ENCODE data around the gene FRMPD4. TPM values are rescaled to one million over a fixed set of nuclear protein-coding genes. Genes with fewer than 3 reads are reported as not detected.

FRMPD4 gene
- total and polyA plus RNA-seq, 3 experiments from 2014 or later = not detected

GRCh38 chrX:12419591-12419990, 281.3 kb downstream of the FRMPD4 start:
- H3K4me3 ChIP-seq (ENCODE audit: low read length) = no peak overlapping the region
- H3K27ac ChIP-seq (ENCODE audit: low read depth, low read length) = no peak overlapping the region
- Mint-ChIP-seq H3K4me1 (no peaks in the 10 kb centered on the region), H3K36me3 (no peaks in the 10 kb centered on the region), H3K27me3 (peaks cover 0 to 5% of the 10 kb centered on the region in 2 donors), H3K9me3 (no peaks in the 10 kb centered on the region), H3K4me3 (no peak overlapping the region), H3K27ac (no peak overlapping the region)
- no peaks in the 10 kb centered on the region for H3K36me3 ChIP-seq (ENCODE audit: insufficient read depth, low read length)
- DNase-seq = no peak
- ChIA-PET POLR2A (no interaction called here), CTCF (no interaction called here)
- no peaks in the 10 kb centered on the region for H3K27me3 ChIP-seq (ENCODE audit: insufficient read depth, low read length, poor library complexity, severe bottlenecking)
- H3K9me3 ChIP-seq (ENCODE audit: low read length) = no peaks in the 10 kb centered on the region
- H3K4me1 ChIP-seq (ENCODE audit: insufficient read depth, low read length) = no peaks in the 10 kb centered on the region

- H3K4me3 ChIP-seq (ENCODE audit: low read length) = no peak overlapping the region
- no peaks in the 10 kb centered on the region for H3K27me3 ChIP-seq (ENCODE audit: insufficient read depth, low read length, poor library complexity, severe bottlenecking)
- POLR2A ChIA-PET = no interaction called here
- Mint-ChIP-seq H3K36me3 (no peaks in the 10 kb centered on the region), H3K27ac (no peak overlapping the region), H3K4me3 (no peak overlapping the region), H3K27me3 (peaks cover 0 to 5% of the 10 kb centered on the region in 2 donors), H3K4me1 (no peaks in the 10 kb centered on the region), H3K9me3 (peaks cover 0 to 2% (median 0%) of the 10 kb centered on the region in 5 donors)
- H3K4me1 ChIP-seq (ENCODE audit: insufficient read depth, low read length) = no peaks in the 10 kb centered on the region
- H3K36me3 ChIP-seq (ENCODE audit: insufficient read depth, low read length) = no peaks in the 10 kb centered on the region
- no peak for DNase-seq
- no peak overlapping the region for H3K27ac ChIP-seq (ENCODE audit: low read depth, low read length)
- no peaks in the 10 kb centered on the region for H3K9me3 ChIP-seq (ENCODE audit: low read length)
- CTCF ChIA-PET = no interaction called here
Measured at GRCh38 chrX:12421918-12422317, 283.6 kb downstream of the FRMPD4 start.

- Mint-ChIP-seq H3K27me3 (peaks cover 0 to 5% of the 10 kb centered on the region in 2 donors), H3K4me3 (no peak overlapping the region), H3K27ac (no peak overlapping the region), H3K36me3 (no peaks in the 10 kb centered on the region), H3K9me3 (peaks cover 0 to 2% (median 0%) of the 10 kb centered on the region in 5 donors), H3K4me1 (no peaks in the 10 kb centered on the region)
- no peaks in the 10 kb centered on the region for H3K4me1 ChIP-seq (ENCODE audit: insufficient read depth, low read length)
- CTCF ChIA-PET = no interaction called here
- no peaks in the 10 kb centered on the region for H3K27me3 ChIP-seq (ENCODE audit: insufficient read depth, low read length, poor library complexity, severe bottlenecking)
- no peak for DNase-seq
- H3K4me3 ChIP-seq (ENCODE audit: low read length) = no peak overlapping the region
- POLR2A ChIA-PET = no interaction called here
- no peaks in the 10 kb centered on the region for H3K36me3 ChIP-seq (ENCODE audit: insufficient read depth, low read length)
- no peaks in the 10 kb centered on the region for H3K9me3 ChIP-seq (ENCODE audit: low read length)
- H3K27ac ChIP-seq (ENCODE audit: low read depth, low read length) = no peak overlapping the region
Measured at GRCh38 chrX:12423346-12423745, 285.1 kb downstream of the FRMPD4 start.

GRCh38 chrX:12425496-12425895, 287.2 kb downstream of the FRMPD4 start:
- ChIA-PET POLR2A (no interaction called here), CTCF (no interaction called here)
- no peak overlapping the region for H3K27ac Mint-ChIP-seq

GRCh38 chrX:12426420-12426819, 288.1 kb downstream of the FRMPD4 start:
- H3K27ac Mint-ChIP-seq = no peak overlapping the region
- H3K27me3 ChIP-seq (ENCODE audit: insufficient read depth, low read length, poor library complexity, severe bottlenecking) = no peaks in the 10 kb centered on the region
- no peaks in the 10 kb centered on the region for H3K4me1 Mint-ChIP-seq
- CTCF ChIA-PET = no interaction called here
- peaks cover 0 to 2% (median 2%) of the 10 kb centered on the region in 5 donors for H3K9me3 Mint-ChIP-seq
- no peak for DNase-seq
- no peaks in the 10 kb centered on the region for H3K4me1 ChIP-seq (ENCODE audit: insufficient read depth, low read length)
- H3K27me3 Mint-ChIP-seq = peaks cover 0 to 5% of the 10 kb centered on the region in 2 donors
- H3K27ac ChIP-seq (ENCODE audit: low read depth, low read length) = no peak overlapping the region
- POLR2A ChIA-PET = no interaction called here
- H3K9me3 ChIP-seq (ENCODE audit: low read length) = no peaks in the 10 kb centered on the region
- no peak overlapping the region for H3K4me3 Mint-ChIP-seq
- H3K36me3 ChIP-seq (ENCODE audit: insufficient read depth, low read length) = no peaks in the 10 kb centered on the region
- H3K36me3 Mint-ChIP-seq = no peaks in the 10 kb centered on the region
- H3K4me3 ChIP-seq (ENCODE audit: low read length) = no peak overlapping the region

More at GRCh38 chrX:12425496-12425895, 287.2 kb downstream of the FRMPD4 start:
- Mint-ChIP-seq H3K9me3 (peaks cover 0 to 2% (median 2%) of the 10 kb centered on the region in 5 donors), H3K4me1 (no peaks in the 10 kb centered on the region), H3K4me3 (no peak overlapping the region), H3K27me3 (peaks cover 0 to 6% of the 10 kb centered on the region in 2 donors), H3K36me3 (no peaks in the 10 kb centered on the region)
- Histone ChIP-seq H3K36me3 (ENCODE audit: insufficient read depth, low read length) (no peaks in the 10 kb centered on the region), H3K4me1 (ENCODE audit: insufficient read depth, low read length) (no peaks in the 10 kb centered on the region), H3K9me3 (ENCODE audit: low read length) (no peaks in the 10 kb centered on the region), H3K4me3 (ENCODE audit: low read length) (no peak overlapping the region), H3K27ac (ENCODE audit: low read depth, low read length) (no peak overlapping the region), H3K27me3 (ENCODE audit: insufficient read depth, low read length, poor library complexity, severe bottlenecking) (no peaks in the 10 kb centered on the region)
- DNase-seq = no peak

- H3K36me3 Mint-ChIP-seq = no peaks in the 10 kb centered on the region
- ChIA-PET POLR2A (no interaction called here), CTCF (no interaction called here)
- H3K27ac Mint-ChIP-seq = no peak overlapping the region
- no peak overlapping the region for H3K4me3 Mint-ChIP-seq
- no peaks in the 10 kb centered on the region for H3K9me3 ChIP-seq (ENCODE audit: low read length)
- no peaks in the 10 kb centered on the region for H3K4me1 ChIP-seq (ENCODE audit: insufficient read depth, low read length)
- peaks cover 0 to 2% (median 0%) of the 10 kb centered on the region in 5 donors for H3K9me3 Mint-ChIP-seq
- no peak for DNase-seq
- H3K27me3 Mint-ChIP-seq = peaks cover 0 to 3% of the 10 kb centered on the region in 2 donors
- no peaks in the 10 kb centered on the region for H3K36me3 ChIP-seq (ENCODE audit: insufficient read depth, low read length)
- no peaks in the 10 kb centered on the region for H3K4me1 Mint-ChIP-seq
- no peaks in the 10 kb centered on the region for H3K27me3 ChIP-seq (ENCODE audit: insufficient read depth, low read length, poor library complexity, severe bottlenecking)
- no peak overlapping the region for H3K4me3 ChIP-seq (ENCODE audit: low read length)
- H3K27ac ChIP-seq (ENCODE audit: low read depth, low read length) = no peak overlapping the region
Measured at GRCh38 chrX:12434493-12434892, 296.2 kb downstream of the FRMPD4 start.

GRCh38 chrX:12439416-12439815, 301.1 kb downstream of the FRMPD4 start:
- Mint-ChIP-seq H3K27ac (no peak overlapping the region), H3K9me3 (peaks cover 0 to 2% (median 0%) of the 10 kb centered on the region in 5 donors), H3K4me1 (no peaks in the 10 kb centered on the region), H3K4me3 (no peak overlapping the region), H3K27me3 (peaks cover 0 to 3% of the 10 kb centered on the region in 2 donors), H3K36me3 (no peaks in the 10 kb centered on the region)
- ChIA-PET CTCF (no interaction called here), POLR2A (no interaction called here)
- DNase-seq = no peak
- H3K4me3 ChIP-seq (ENCODE audit: low read length) = no peak overlapping the region
- H3K9me3 ChIP-seq (ENCODE audit: low read length) = no peaks in the 10 kb centered on the region
- H3K27ac ChIP-seq (ENCODE audit: low read depth, low read length) = no peak overlapping the region
- H3K4me1 ChIP-seq (ENCODE audit: insufficient read depth, low read length) = no peaks in the 10 kb centered on the region
- no peaks in the 10 kb centered on the region for H3K27me3 ChIP-seq (ENCODE audit: insufficient read depth, low read length, poor library complexity, severe bottlenecking)
- H3K36me3 ChIP-seq (ENCODE audit: insufficient read depth, low read length) = no peaks in the 10 kb centered on the region

GRCh38 chrX:12440246-12440645, 302.0 kb downstream of the FRMPD4 start:
- H3K4me3 Mint-ChIP-seq = no peak overlapping the region
- POLR2A ChIA-PET = no interaction called here
- no peak overlapping the region for H3K4me3 ChIP-seq (ENCODE audit: low read length)
- H3K36me3 Mint-ChIP-seq = no peaks in the 10 kb centered on the region
- no peaks in the 10 kb centered on the region for H3K4me1 ChIP-seq (ENCODE audit: insufficient read depth, low read length)
- H3K27me3 ChIP-seq (ENCODE audit: insufficient read depth, low read length, poor library complexity, severe bottlenecking) = no peaks in the 10 kb centered on the region
- H3K4me1 Mint-ChIP-seq = no peaks in the 10 kb centered on the region
- H3K27ac Mint-ChIP-seq = no peak overlapping the region
- peaks cover 0 to 4% of the 10 kb centered on the region in 2 donors for H3K27me3 Mint-ChIP-seq
- CTCF ChIA-PET = no interaction called here
- no peak for DNase-seq
- H3K27ac ChIP-seq (ENCODE audit: low read depth, low read length) = no peak overlapping the region
- H3K9me3 Mint-ChIP-seq = peaks cover 0 to 2% (median 0%) of the 10 kb centered on the region in 5 donors
- H3K9me3 ChIP-seq (ENCODE audit: low read length) = no peaks in the 10 kb centered on the region
- H3K36me3 ChIP-seq (ENCODE audit: insufficient read depth, low read length) = no peaks in the 10 kb centered on the region
